DOHH2 (cell line): ENCODE results near the gene ZNF185.

Experiments used
- CTCF ChIP-seq: fragments of 200-600 bp; sonication (generic); IDR thresholded peaks from one replicate; pipeline ENCODE4 v1.5.1; 2014; ENCODE audit warnings: antibody characterized with exemption, mild to moderate bottlenecking, low read depth, low read length; ENCODE audit not compliant: poor library complexity, severe bottlenecking
- EZH2phosphoT487 ChIP-seq: fragments of 200-600 bp; sonication (generic); IDR thresholded peaks from 2 replicates; pipeline ENCODE4 v1.6.1; 2017; ENCODE audit warnings: borderline replicate concordance, mild to moderate bottlenecking, antibody characterized with exemption, low read length, moderate library complexity, mixed read lengths

GRCh38 chrX:152943826-152944225 lies 46.0 kb downstream of the ZNF185 start:
- TF ChIP-seq CTCF, result no peak
- no peak for TF ChIP-seq EZH2phosphoT487
